ENCODE data around the gene CD99L2. TPM values are rescaled to one million over a fixed set of nuclear protein-coding genes. Genes with fewer than 3 reads are reported as not detected.

Gene CD99L2
- 16.7 and 47.5 TPM in 2 replicates for total RNA-seq

GRCh38 chrX:150898343-150899190 lies at the start of gene CD99L2:
Gene CD99L2 (minus strand): TSS chrX:150898668. CDS start chrX:150898588, 80 bp downstream.
- DNase-seq (ENCODE audit: low read depth) = peak; percentile 52

- no peak for DNase-seq (ENCODE audit: low read depth)
Measured at GRCh38 chrX:150944233-150944632, 45.8 kb upstream of the CD99L2 start.

GRCh38 chrX:150942942-150943594 lies 44.6 kb upstream of the CD99L2 start:
- DNase-seq (ENCODE audit: low read depth) = peak; percentile 15

GRCh38 chrX:150941580-150941979 lies 43.1 kb upstream of the CD99L2 start:
- no peak for DNase-seq (ENCODE audit: low read depth)

GRCh38 chrX:150940844-150941495 lies 42.5 kb upstream of the CD99L2 start:
- no peak for DNase-seq (ENCODE audit: low read depth)

GRCh38 chrX:150936556-150936955 lies 38.1 kb upstream of the CD99L2 start:
- no peak for DNase-seq (ENCODE audit: low read depth)

GRCh38 chrX:150935467-150935866 lies 37.0 kb upstream of the CD99L2 start:
- peak; percentile 87 for DNase-seq (ENCODE audit: low read depth)

GRCh38 chrX:150934453-150934852 lies 36.0 kb upstream of the CD99L2 start:
- peak; percentile 64 for DNase-seq (ENCODE audit: low read depth)

GRCh38 chrX:150933945-150934350 lies 35.5 kb upstream of the CD99L2 start:
- no peak for DNase-seq (ENCODE audit: low read depth)

- DNase-seq (ENCODE audit: low read depth) = no peak
Measured at GRCh38 chrX:150929058-150929457, 30.6 kb upstream of the CD99L2 start.

GRCh38 chrX:150926791-150927190 lies 28.3 kb upstream of the CD99L2 start:
- DNase-seq (ENCODE audit: low read depth) = no peak

GRCh38 chrX:150926304-150926703 lies 27.8 kb upstream of the CD99L2 start:
- no peak for DNase-seq (ENCODE audit: low read depth)

- no peak for DNase-seq (ENCODE audit: low read depth)
Measured at GRCh38 chrX:150919401-150919800, 20.9 kb upstream of the CD99L2 start.

GRCh38 chrX:150913511-150913910 lies 15.0 kb upstream of the CD99L2 start:
- DNase-seq (ENCODE audit: low read depth) = no peak

- DNase-seq (ENCODE audit: low read depth) = no peak
Measured at GRCh38 chrX:150907474-150907873, 9.0 kb upstream of the CD99L2 start.

- DNase-seq (ENCODE audit: low read depth) = no peak
Measured at GRCh38 chrX:150906694-150907093, 8.2 kb upstream of the CD99L2 start.

- DNase-seq (ENCODE audit: low read depth) = no peak
Measured at GRCh38 chrX:150905293-150905692, 6.8 kb upstream of the CD99L2 start.

GRCh38 chrX:150903110-150903508 lies 4.6 kb upstream of the CD99L2 start:
- no peak for DNase-seq (ENCODE audit: low read depth)

- DNase-seq (ENCODE audit: low read depth) = no peak
Measured at GRCh38 chrX:150902434-150903109, 4.1 kb upstream of the CD99L2 start.

- peak; percentile 2 for DNase-seq (ENCODE audit: low read depth)
Measured at GRCh38 chrX:150899191-150899757, 806 bp upstream of the CD99L2 start.

- DNase-seq (ENCODE audit: low read depth) = peak; percentile 7
Measured at GRCh38 chrX:150897421-150898320, 797 bp downstream of the CD99L2 start.

Data from renal cortical epithelial cell (primary cell).